Measurements from ENCODE around the gene CRYBB1. TPM values are rescaled to one million over a fixed set of nuclear protein-coding genes. Genes with fewer than 3 reads are reported as not detected.

Gene CRYBB1
- total and polyA plus RNA-seq, 4 donors, result 0.17 to 2.3 (median 0.32) TPM; not detected in 1

GRCh38 chr22:26565889-26566288, 51.9 kb downstream of the CRYBB1 start:
- Histone ChIP-seq H3K27me3 (ENCODE audit: control insufficient read depth in 4 of 4, insufficient read depth in 4 of 4, low read length in 3 of 4) (no peaks in the 10 kb centered on the region), H3K4me3 (ENCODE audit: low read depth in 1 of 3, low read length in 3 of 3) (no peak overlapping the region), H3K9me3 (ENCODE audit: control insufficient read depth in 4 of 4, low read length in 3 of 4) (no peaks in the 10 kb centered on the region), H3K4me1 (ENCODE audit: control insufficient read depth in 4 of 4, insufficient read depth in 4 of 4, low read length in 3 of 4) (peaks cover 0 to 57% (median 41%) of the 10 kb centered on the region in 4 donors), H3K27ac (ENCODE audit: low read depth in 1 of 2, low read length in 2 of 2) (no peak overlapping the region), H3K36me3 (ENCODE audit: control insufficient read depth in 4 of 4, insufficient read depth in 3 of 4, low read depth in 1 of 4, low read length in 3 of 4) (peaks cover 1 to 7% (median 4%) of the 10 kb centered on the region in 4 donors), H3K9ac (ENCODE audit: low read depth in 1 of 2, low read length in 2 of 2) (no peak overlapping the region)
- no peak for TF ChIP-seq REST (IDR thresholded peaks at IDR 0.05)
- no peak for TF ChIP-seq ZBTB33 (IDR thresholded peaks at IDR 0.05)
- TF ChIP-seq RAD21 (IDR thresholded peaks at IDR 0.05), result no peak
- no peak for TF ChIP-seq CTCF (IDR thresholded peaks at IDR 0.05; ENCODE audit: low read depth, low read length, missing input control)
- no peak for TF ChIP-seq FOXA2 (IDR thresholded peaks at IDR 0.05)
- no peak for TF ChIP-seq TAF1 (conservative IDR thresholded peaks at IDR 0.05)
- TF ChIP-seq YY1 (IDR thresholded peaks at IDR 0.05), result no peak
- TF ChIP-seq SP1 (IDR thresholded peaks at IDR 0.05), result no peak
- DNase-seq (ENCODE audit: low spot score), result no peak
- WGBS, result 74% methylated on average over 8 of the region's 8 CpGs

- H3K4me3 ChIP-seq (ENCODE audit: low read depth in 1 of 3, low read length in 3 of 3), result no peak overlapping the region
- H3K9ac ChIP-seq (ENCODE audit: low read depth in 1 of 2, low read length in 2 of 2), result no peak overlapping the region
- peaks cover 1 to 57% (median 41%) of the 10 kb centered on the region in 4 donors for H3K4me1 ChIP-seq (ENCODE audit: control insufficient read depth in 4 of 4, insufficient read depth in 4 of 4, low read length in 3 of 4)
- H3K27ac ChIP-seq (ENCODE audit: low read depth in 1 of 2, low read length in 2 of 2), result no peak overlapping the region
- no peak for DNase-seq (ENCODE audit: low spot score)
- peaks cover 1 to 7% (median 4%) of the 10 kb centered on the region in 4 donors for H3K36me3 ChIP-seq (ENCODE audit: control insufficient read depth in 4 of 4, insufficient read depth in 3 of 4, low read depth in 1 of 4, low read length in 3 of 4)
- WGBS, result 92% methylated on average over 6 of the region's 6 CpGs
- no peak for TF ChIP-seq ATF3 (IDR thresholded peaks at IDR 0.05)
- no peak for TF ChIP-seq YY1 (IDR thresholded peaks at IDR 0.05)
- TF ChIP-seq RXRA (IDR thresholded peaks at IDR 0.05), result no peak
- H3K27me3 ChIP-seq (ENCODE audit: control insufficient read depth in 4 of 4, insufficient read depth in 4 of 4, low read length in 3 of 4), result no peaks in the 10 kb centered on the region
- H3K9me3 ChIP-seq (ENCODE audit: control insufficient read depth in 4 of 4, low read length in 3 of 4), result no peaks in the 10 kb centered on the region
These were observed 52.6 kb downstream of the CRYBB1 start for GRCh38 chr22:26565181-26565580.

All from liver (tissue), 9 donors.